Measurements from ENCODE around the gene TCOF1.
"Not testable (repeated sequence)": the region's sequence is repeated elsewhere in the genome, so short reads cannot be mapped to it uniquely, and the experiment has no call there.

Gene TCOF1

DNA sequence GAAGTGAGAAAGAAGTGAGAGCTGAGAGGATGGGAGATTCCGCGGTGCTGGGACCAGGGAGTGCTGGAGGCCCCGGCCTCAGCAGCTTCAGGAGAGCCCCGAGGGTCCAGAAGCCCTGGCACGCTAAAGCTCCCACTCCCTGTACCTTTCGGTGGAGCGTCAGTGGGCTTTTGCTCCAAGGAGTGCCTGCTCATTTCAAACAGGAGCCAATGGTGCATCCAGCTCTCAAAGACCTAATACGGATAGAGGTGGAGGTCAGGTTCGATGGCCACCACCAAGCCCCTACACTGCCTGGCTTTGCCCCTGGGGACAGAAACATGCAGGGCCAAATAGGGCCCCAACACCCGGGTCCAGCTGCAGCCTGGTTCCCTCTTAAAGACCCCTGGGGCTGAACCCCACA, 47.0 kb downstream of the TCOF1 start:
- no peak for DNase-seq (ENCODE audit: low read depth in 3 of 3, low spot score in 1 of 3)

GRCh38 chr5:150404941-150405816, 47.7 kb downstream of the TCOF1 start:
- no peak for DNase-seq (ENCODE audit: low read depth in 3 of 3, low spot score in 1 of 3)

GRCh38 chr5:150406103-150406722, 48.7 kb downstream of the TCOF1 start:
- no peak for DNase-seq (ENCODE audit: low read depth in 3 of 3, low spot score in 1 of 3)

DNA sequence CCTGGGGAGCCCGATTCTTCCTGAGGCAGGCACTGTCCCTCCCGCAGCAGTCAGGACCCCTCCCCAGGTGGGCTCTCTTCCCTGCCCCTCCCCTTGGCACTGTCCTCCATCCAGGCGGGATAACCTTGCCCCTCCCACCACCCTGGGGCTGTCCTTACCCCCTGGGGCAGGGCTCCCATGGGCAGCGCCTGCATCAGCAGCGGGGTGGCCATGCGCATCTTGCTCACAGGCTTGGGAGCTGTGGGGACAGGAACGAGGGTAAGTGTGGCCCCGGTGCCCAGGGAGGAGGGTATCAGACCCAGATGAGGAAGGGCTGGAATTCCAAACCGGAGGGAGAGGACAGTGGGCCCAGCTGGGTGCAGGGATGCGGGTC, 49.2 kb downstream of the TCOF1 start:
- no peak for DNase-seq (ENCODE audit: low read depth in 3 of 3, low spot score in 1 of 3)

DNA sequence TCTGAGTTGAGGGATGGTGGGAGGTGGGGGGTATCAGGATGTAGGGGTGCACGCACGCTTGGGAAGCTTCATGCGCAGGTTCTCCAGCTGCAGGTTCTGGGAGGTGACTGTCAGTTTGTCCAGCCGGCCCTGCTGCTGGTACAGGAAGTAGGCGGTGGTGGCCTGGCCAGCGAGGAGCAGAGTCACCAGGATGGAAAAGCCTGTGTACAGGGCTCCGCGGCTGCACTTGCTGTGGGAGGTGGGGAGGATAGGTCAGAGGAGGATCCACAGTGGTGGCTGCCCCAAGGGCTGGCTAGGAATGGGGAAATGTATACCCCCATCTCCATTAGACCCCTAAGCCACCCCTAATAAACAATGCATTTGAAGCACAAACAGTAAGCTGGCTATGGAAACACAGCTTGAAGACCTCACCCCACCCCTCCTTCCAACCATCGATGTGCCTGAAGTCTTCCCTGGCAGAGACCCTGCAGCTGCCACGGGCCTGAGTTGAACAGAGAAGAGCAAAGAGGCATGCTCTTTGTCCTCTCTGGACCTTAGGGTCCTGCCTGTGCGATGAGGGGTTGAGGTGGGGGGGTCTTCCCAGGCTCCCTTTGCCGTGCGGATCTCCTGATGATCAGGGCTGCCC, 49.7 kb downstream of the TCOF1 start:
- DNase-seq (ENCODE audit: low read depth in 3 of 3, low spot score in 1 of 3): no peak

DNA sequence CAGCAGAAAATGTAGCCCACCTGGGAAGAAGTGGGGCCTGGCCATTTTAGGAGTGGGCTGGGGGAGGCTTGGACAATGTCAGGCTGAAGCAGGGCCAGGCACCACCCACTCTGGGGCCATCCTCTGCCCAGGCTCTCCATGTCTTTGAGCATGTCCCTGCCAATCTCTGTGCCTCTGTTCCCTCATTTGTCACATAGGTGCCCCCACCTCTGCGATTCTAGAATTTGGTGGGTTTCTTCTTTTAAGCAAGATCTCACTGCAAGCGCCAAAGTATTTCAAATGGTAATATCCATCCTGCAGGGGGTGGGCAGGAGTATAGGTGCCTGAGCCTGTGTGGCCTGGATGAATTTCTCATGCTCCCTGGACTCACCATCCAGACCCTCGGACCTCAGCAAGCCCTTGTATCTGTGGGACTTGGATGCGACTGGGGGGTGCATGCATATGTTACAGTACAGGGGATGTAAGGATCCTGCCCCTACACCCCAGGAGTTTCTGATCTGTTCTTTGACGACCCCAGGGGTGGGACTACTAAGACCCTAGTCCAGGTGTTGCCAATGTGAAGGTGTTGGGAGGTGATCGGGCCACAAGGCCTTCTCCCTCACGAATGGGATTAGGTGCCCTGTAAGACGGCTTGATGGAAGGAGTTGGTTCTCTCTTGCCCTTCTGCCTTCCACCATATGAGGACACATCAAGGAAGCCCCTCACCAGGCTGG, 50.9 kb downstream of the TCOF1 start:
- DNase-seq (ENCODE audit: low read depth in 3 of 3, low spot score in 1 of 3): no peak

DNA sequence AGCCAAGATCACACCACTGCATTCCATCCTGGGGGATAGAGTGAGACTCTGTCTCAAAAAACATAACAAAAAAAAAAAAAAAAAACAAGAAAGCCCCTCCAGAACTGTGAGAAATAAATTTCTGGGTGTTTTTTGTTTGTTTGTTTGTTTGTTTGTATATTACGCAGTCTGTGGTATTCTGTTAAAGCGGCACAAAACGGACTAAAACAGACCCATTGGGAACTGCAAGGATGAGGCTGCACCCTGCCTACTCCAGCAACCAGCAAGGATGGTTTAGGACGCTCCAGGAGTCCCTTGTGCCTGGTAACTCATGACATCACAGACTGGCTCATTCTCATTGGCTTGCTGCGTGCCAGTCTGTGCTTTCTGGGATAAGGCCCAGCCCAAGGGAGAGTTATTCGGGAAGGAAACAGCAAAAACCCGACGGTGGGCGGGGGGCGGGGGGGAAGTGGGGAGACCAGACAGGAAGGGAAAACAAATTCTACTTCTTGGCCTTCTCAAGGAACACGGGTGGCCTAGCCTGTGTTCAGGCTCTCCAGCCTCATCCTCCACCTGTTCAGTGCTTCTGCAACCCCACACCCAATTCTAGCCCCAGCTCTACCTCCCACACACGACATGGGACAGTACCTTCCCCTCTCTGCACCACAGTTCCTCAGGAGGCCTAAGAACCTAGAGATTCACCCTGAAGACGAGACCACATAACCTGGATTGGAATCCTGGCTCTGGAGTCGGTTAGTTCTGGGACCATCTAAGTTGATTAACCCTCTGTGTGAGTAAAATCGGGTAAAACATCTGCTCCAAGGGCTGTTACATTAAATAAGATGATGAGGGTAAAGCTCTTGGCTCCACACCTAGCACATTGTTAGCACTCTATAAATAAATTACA, 52.4 kb downstream of the TCOF1 start:
- DNase-seq (ENCODE audit: low read depth in 3 of 3, low spot score in 1 of 3): peak in 1 of 3 donors; percentile 17

DNA sequence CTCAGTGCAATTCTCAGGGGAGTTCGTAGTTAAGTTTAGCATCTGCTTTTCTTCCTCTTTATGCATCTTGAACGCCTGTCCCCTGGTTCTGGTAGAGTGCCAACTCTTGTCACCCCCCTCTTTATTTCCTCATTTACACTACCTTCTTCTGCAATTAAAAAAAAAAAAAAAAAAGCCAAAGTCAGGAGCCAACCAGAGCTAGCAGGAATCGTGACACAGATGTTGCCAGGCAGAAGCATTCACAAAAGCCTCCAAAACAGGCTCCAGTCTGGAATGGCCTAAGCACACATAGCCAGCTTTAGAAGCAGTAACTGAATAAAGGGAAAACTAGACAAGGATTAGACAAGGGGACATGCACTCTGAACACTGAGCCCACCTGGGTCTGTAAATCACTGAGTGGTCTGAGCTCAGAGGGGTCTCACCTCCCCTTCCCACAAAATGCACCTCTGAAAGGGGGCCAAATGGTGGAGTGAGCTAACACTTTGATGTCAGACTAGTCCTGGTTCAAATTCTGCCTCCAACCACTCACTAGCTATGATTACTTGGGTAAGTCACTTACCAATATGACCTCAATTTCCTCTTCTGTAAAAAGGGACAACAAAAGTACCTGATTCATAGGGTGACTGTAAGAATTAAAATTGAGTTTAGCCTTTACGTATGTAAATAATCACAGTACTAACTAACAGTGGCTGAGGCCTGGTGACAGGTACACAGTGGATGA, 53.2 kb downstream of the TCOF1 start:
- no peak for DNase-seq (ENCODE audit: low read depth in 3 of 3, low spot score in 1 of 3)

DNA sequence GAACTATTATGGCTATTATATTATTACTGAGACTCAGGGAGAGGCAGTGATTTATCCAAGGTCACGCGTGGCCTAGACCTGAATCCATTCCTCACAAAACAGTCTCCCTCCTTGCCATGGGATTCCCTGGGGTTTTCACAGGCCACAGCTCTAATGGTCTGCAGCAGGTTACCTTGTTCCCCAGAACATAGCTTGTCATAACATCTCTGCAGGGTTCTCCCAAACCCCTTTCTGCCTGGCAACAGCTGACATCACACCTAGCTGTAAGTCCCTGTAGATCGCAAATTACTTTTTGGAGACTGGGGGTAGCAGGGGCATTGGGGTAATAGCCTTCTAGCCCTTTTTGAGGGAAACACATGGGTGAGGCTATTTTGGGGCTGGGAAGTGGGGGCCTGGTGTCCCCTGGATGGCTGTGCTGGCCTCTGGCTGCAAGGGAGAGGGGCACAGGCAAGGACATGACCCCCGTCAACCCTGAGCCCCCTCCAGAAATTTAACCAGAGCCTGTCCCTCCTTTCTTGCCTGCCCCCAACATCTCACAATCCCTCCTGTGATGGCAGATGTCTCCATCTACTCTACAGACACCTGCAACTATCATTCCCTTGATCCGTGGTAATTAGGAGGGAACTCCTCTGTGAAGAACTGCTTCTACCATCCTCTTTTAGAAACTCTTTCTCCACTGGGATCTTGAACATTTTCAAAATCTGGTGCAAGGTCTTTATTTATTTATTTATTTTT, 53.9 kb downstream of the TCOF1 start:
- peak in 2 of 3 donors; percentile 33 to 44 for DNase-seq (ENCODE audit: low read depth in 3 of 3, low spot score in 1 of 3)

GRCh38 chr5:150412319-150413175, 55.0 kb downstream of the TCOF1 start, which contains the start of gene CD74:
Gene CD74 (minus strand): TSS chr5:150412910. CDS start chr5:150412749, 161 bp downstream.
- DNase-seq (ENCODE audit: low read depth in 3 of 3, low spot score in 1 of 3): peak; percentile 73 to 84 (median 82)

DNA sequence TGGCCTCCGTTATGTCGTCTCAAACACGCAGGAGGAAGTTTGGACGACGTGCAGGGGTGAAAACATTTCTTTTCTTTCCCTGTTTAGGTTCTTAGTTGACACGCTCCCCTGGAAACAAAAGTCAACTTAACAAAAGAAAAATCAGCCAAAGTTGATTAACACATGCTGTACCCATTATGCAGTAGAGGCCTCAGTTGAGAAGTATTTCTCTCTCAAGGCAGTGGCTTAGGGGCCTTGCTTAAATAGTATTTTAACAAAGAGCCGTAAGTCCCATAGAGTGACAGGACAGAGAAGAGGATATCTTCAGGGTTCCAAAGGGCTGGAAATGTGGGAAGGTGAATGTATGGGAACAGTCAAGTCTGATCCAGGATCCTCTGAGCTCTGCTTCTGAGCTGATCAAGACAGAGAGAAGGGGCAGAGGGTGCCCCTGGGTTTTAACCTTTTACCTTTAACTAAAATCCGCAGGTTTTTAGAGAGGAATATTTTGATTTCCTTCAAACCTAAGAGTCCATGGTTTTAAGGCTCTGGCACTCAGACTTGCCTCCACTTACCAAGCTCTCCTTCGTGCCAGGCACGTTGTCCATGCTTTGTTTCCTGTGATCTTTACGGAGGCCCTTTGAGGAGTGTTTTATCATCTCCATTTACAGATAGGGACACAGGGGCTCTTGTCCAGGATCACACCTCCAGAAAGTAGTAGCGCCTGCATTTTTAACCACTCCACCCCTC, 55.8 kb downstream of the TCOF1 start:
- no peak for DNase-seq (ENCODE audit: low read depth in 3 of 3, low spot score in 1 of 3)

- DNase-seq (ENCODE audit: low read depth in 3 of 3, low spot score in 1 of 3): not testable (repeated sequence)
Observed at GRCh38 chr5:150413902-150414790, 56.6 kb downstream of the TCOF1 start.

- no peak for DNase-seq (ENCODE audit: low read depth in 3 of 3, low spot score in 1 of 3)
Observed at GRCh38 chr5:150419630-150420270, 62.3 kb downstream of the TCOF1 start.

DNA sequence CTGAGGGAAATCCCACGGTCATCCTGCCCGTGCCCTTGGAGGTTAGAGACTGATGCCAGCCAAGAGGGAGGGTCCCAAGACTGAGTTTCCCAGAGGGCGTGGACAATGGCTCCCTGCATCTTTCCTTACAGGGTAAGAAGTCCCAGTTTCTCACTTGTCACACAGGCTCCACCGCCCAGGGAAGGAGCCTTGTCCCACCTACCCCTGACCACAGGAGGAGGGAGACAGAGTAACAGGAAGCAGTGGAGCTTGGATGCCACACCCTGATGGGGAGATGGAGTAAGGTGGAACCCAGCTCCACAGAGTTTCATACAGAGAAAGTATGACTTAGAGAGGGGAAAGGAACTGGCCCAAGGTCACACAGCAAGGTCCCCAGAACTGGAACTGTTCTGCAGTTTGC, 64.6 kb downstream of the TCOF1 start:
- DNase-seq (ENCODE audit: low read depth in 3 of 3, low spot score in 1 of 3): no peak

DNA sequence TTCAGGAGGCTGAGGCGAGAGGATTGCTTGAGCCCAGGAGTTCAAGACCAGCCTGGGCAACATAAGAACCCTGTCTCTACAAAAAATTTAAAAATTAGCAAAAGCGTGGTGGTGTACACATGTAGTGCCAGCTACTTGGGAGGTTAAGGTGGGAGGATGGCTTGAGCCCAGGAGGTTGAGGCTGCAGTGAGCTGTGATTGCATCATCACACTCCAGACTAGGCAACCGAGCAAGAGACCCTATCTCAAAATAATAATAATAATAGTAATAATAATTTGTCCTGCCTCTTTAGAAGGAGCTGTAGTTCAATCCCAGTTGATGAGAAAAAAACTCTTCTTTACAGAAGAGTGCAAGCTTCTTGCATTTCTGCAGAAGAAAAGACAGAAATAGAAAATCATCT, 65.3 kb downstream of the TCOF1 start:
- DNase-seq (ENCODE audit: low read depth in 3 of 3, low spot score in 1 of 3): no peak

DNA sequence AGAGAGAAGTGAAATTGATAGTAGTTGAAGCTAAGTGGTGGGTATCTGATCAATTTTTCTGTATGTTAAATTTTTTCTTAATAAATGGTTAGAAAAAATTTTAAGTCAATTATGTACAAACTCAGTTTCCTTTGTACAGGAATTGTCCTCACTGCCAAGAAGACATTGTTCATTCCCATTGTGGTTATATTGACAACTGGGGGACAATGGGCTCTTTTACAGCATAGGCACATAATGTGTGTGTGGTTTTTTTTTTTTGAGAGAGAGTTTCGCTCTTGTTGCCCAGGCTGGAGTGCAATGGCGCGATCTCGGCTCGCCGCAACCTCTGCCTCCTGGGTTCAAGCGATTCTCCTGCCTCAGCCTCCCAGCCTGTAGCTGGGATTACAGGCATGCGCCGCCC, 68.7 kb downstream of the TCOF1 start:
- not testable (repeated sequence) for DNase-seq (ENCODE audit: low read depth in 3 of 3, low spot score in 1 of 3)
